ENCODE data around the gene DENND1A.

- TF ChIP-seq, protein P1, sequence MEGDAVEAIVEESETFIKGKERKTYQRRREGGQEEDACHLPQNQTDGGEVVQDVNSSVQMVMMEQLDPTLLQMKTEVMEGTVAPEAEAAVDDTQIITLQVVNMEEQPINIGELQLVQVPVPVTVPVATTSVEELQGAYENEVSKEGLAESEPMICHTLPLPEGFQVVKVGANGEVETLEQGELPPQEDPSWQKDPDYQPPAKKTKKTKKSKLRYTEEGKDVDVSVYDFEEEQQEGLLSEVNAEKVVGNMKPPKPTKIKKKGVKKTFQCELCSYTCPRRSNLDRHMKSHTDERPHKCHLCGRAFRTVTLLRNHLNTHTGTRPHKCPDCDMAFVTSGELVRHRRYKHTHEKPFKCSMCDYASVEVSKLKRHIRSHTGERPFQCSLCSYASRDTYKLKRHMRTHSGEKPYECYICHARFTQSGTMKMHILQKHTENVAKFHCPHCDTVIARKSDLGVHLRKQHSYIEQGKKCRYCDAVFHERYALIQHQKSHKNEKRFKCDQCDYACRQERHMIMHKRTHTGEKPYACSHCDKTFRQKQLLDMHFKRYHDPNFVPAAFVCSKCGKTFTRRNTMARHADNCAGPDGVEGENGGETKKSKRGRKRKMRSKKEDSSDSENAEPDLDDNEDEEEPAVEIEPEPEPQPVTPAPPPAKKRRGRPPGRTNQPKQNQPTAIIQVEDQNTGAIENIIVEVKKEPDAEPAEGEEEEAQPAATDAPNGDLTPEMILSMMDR (IDR thresholded peaks at IDR 0.05): no peak
- no peak for TF ChIP-seq MAX (IDR thresholded peaks at IDR 0.05)
- TF ChIP-seq RFX5 (IDR thresholded peaks at IDR 0.05): no peak
- no peak for TF ChIP-seq POLR2A (IDR thresholded peaks at IDR 0.05; ENCODE audit: low read length)
- no peak for TF ChIP-seq CBX8 (IDR thresholded peaks at IDR 0.05)
- no peak for TF ChIP-seq ZC3H11A (IDR thresholded peaks at IDR 0.05)
- TF ChIP-seq CEBPB (IDR thresholded peaks at IDR 0.05): no peak
- TF ChIP-seq EHF (CRISPR knock-in tag; IDR thresholded peaks at IDR 0.05): no peak
- no peak for TF ChIP-seq MYC (IDR thresholded peaks at IDR 0.05; ENCODE audit: borderline replicate concordance, low read length)
These were observed 464.6 kb downstream of the DENND1A start for GRCh38 chr9:123465304-123465703.
